ENCODE results near the gene CNTNAP5.

- TF ChIP-seq CTCF (conservative IDR thresholded peaks at IDR 0.05; ENCODE audit: low read depth, low read length), result no peak
- TF ChIP-seq EZH2 (IDR thresholded peaks at IDR 0.05; ENCODE audit: borderline replicate concordance, low read depth, low read length, poor library complexity, severe bottlenecking), result no peak
These were observed 95.2 kb downstream of the CNTNAP5 start for GRCh38 chr2:124120246-124120645.
